Measurements from ENCODE around the gene SETBP1.

SETBP1 gene

GRCh38 chr18:44683556-44683955, 2.9 kb downstream of the SETBP1 start:
- TF ChIP-seq EZH2phosphoT487 (IDR thresholded peaks at IDR 0.05; ENCODE audit: borderline replicate concordance, low read length) (no peak), CTCF (IDR thresholded peaks at IDR 0.05; ENCODE audit: low read depth, low read length, poor library complexity, severe bottlenecking) (no peak)
- Histone ChIP-seq H3K4me2 (ENCODE audit: low read length) (peak overlapping the region; percentile 97), H3K9me2 (replicated peaks; ENCODE audit: control insufficient read depth, low read length) (no peaks in the 10 kb centered on the region), H3K4me1 (ENCODE audit: control insufficient read depth, low read length) (peaks cover 52% of the 10 kb centered on the region), H3K36me3 (ENCODE audit: control insufficient read depth, low read length) (peaks cover 3% of the 10 kb centered on the region; the same call in 1 of the 2 replicates), H4K20me1 (ENCODE audit: control insufficient read depth, insufficient read depth, low read depth, low read length) (peaks cover 10% of the 10 kb centered on the region; the same call in 1 of the 2 replicates), H3F3A (ENCODE audit: control insufficient read depth, insufficient read depth) (no peaks in the 10 kb centered on the region), H3K27ac (ENCODE audit: low read depth, low read length) (no peak overlapping the region), H3K27me3 (ENCODE audit: control insufficient read depth, low read length) (no peaks in the 10 kb centered on the region), H3K9me3 (ENCODE audit: control insufficient read depth, insufficient read depth, low read length) (no peaks in the 10 kb centered on the region), H3K79me2 (ENCODE audit: control insufficient read depth, low read length) (peaks cover 80% of the 10 kb centered on the region), H3K4me3 (ENCODE audit: low read length) (peak overlapping the region; percentile 94; the same call in 1 of the 2 replicates)

DNA sequence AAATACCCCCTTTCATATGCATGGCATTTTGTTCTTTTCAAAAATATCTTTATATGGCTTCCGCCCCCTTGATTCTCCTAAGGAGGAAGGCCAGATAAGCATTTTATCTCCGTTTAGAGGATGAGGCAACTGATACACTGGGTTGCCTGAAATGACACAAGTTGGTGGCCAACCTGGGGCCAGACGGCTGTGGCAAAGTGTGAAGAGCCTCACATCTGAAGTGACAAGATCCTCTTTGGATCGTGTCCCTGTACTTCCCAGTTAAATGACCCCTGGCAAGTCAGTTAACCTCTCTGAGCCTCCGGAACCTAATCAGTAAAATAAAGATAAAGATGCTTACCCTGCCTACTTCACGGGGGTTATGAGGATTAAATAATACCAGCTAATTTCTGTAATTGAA, 4.6 kb downstream of the SETBP1 start:
- TF ChIP-seq CTCF (IDR thresholded peaks at IDR 0.05; ENCODE audit: low read depth, low read length, poor library complexity, severe bottlenecking): no peak
- TF ChIP-seq EZH2phosphoT487 (IDR thresholded peaks at IDR 0.05; ENCODE audit: borderline replicate concordance, low read length): no peak
- peaks cover 4% of the 10 kb centered on the region; the same call in 1 of the 2 replicates for H3K36me3 ChIP-seq (ENCODE audit: control insufficient read depth, low read length)
- no peaks in the 10 kb centered on the region for H3K27me3 ChIP-seq (ENCODE audit: control insufficient read depth, low read length)
- no peaks in the 10 kb centered on the region for H3K9me3 ChIP-seq (ENCODE audit: control insufficient read depth, insufficient read depth, low read length)
- no peaks in the 10 kb centered on the region for H3F3A ChIP-seq (ENCODE audit: control insufficient read depth, insufficient read depth)
- H3K4me2 ChIP-seq (ENCODE audit: low read length): no peak overlapping the region
- peaks cover 10% of the 10 kb centered on the region; the same call in 1 of the 2 replicates for H4K20me1 ChIP-seq (ENCODE audit: control insufficient read depth, insufficient read depth, low read depth, low read length)
- no peak overlapping the region for H3K27ac ChIP-seq (ENCODE audit: low read depth, low read length)
- H3K9me2 ChIP-seq (replicated peaks; ENCODE audit: control insufficient read depth, low read length): no peaks in the 10 kb centered on the region
- H3K4me3 ChIP-seq (ENCODE audit: low read length): no peak overlapping the region
- H3K79me2 ChIP-seq (ENCODE audit: control insufficient read depth, low read length): peaks cover 98% of the 10 kb centered on the region
- H3K4me1 ChIP-seq (ENCODE audit: control insufficient read depth, low read length): peaks cover 50% of the 10 kb centered on the region

- Histone ChIP-seq H3K9me2 (replicated peaks; ENCODE audit: control insufficient read depth, low read length) (no peaks in the 10 kb centered on the region), H3K79me2 (ENCODE audit: control insufficient read depth, low read length) (peaks cover 97% of the 10 kb centered on the region), H3K4me3 (ENCODE audit: low read length) (no peak overlapping the region), H3K4me2 (ENCODE audit: low read length) (no peak overlapping the region), H3K27me3 (ENCODE audit: control insufficient read depth, low read length) (no peaks in the 10 kb centered on the region), H3K27ac (ENCODE audit: low read depth, low read length) (no peak overlapping the region), H3K36me3 (ENCODE audit: control insufficient read depth, low read length) (peaks cover 3% of the 10 kb centered on the region; the same call in 1 of the 2 replicates), H3K4me1 (ENCODE audit: control insufficient read depth, low read length) (peaks cover 50% of the 10 kb centered on the region), H3F3A (ENCODE audit: control insufficient read depth, insufficient read depth) (no peaks in the 10 kb centered on the region), H3K9me3 (ENCODE audit: control insufficient read depth, insufficient read depth, low read length) (no peaks in the 10 kb centered on the region), H4K20me1 (ENCODE audit: control insufficient read depth, insufficient read depth, low read depth, low read length) (peaks cover 10% of the 10 kb centered on the region; the same call in 1 of the 2 replicates)
- TF ChIP-seq EZH2phosphoT487 (IDR thresholded peaks at IDR 0.05; ENCODE audit: borderline replicate concordance, low read length) (no peak), CTCF (IDR thresholded peaks at IDR 0.05; ENCODE audit: low read depth, low read length, poor library complexity, severe bottlenecking) (no peak)
Observed at GRCh38 chr18:44686156-44686555, 5.5 kb downstream of the SETBP1 start.
